NOMO-1 (cell line): ENCODE measurements around the gene LINGO3.

ENCODE experiments used
- DNase-seq, 2 experiments: peaks; one replicate each; lab custom pipeline; 2025; ENCODE audit not compliant: unreplicated experiment in 2 of 2; lab: John Stamatoyannopoulos, UW

Gene LINGO3

GRCh38 chr19:2339644-2340310 lies 31.8 kb upstream of the LINGO3 start:
- no peak for DNase-seq

GRCh38 chr19:2338751-2339643 lies 31.0 kb upstream of the LINGO3 start:
- no peak for DNase-seq

GRCh38 chr19:2338055-2338615 lies 30.2 kb upstream of the LINGO3 start:
- no peak for DNase-seq

GRCh38 chr19:2337329-2337707 lies 29.4 kb upstream of the LINGO3 start:
- no peak for DNase-seq

- DNase-seq: no peak
These were observed 28.8 kb upstream of the LINGO3 start for GRCh38 chr19:2336528-2337328.

GRCh38 chr19:2335848-2336247 lies 27.9 kb upstream of the LINGO3 start:
- no peak for DNase-seq

- DNase-seq: no peak
These were observed 27.3 kb upstream of the LINGO3 start for GRCh38 chr19:2334986-2335846.

- DNase-seq: no peak
These were observed 26.5 kb upstream of the LINGO3 start for GRCh38 chr19:2334426-2334825.

GRCh38 chr19:2333807-2334211 lies 25.9 kb upstream of the LINGO3 start:
- DNase-seq: no peak

GRCh38 chr19:2333027-2333806 lies 25.3 kb upstream of the LINGO3 start:
- no peak for DNase-seq

- DNase-seq: no peak
These were observed 24.5 kb upstream of the LINGO3 start for GRCh38 chr19:2332341-2333026.

GRCh38 chr19:2331601-2332246 lies 23.8 kb upstream of the LINGO3 start:
- DNase-seq: no peak

GRCh38 chr19:2330632-2331284 lies 22.8 kb upstream of the LINGO3 start:
- DNase-seq: no peak

- DNase-seq: no peak
These were observed 22.3 kb upstream of the LINGO3 start for GRCh38 chr19:2330255-2330631.

GRCh38 chr19:2329501-2329916 lies 21.6 kb upstream of the LINGO3 start:
- no peak for DNase-seq

GRCh38 chr19:2329149-2329478 lies 21.2 kb upstream of the LINGO3 start:
- no peak for DNase-seq

- peak; percentile 72 to 95 for DNase-seq
These were observed 20.6 kb upstream of the LINGO3 start, which contains the start of the genes LSM7 and SPPL2B for GRCh38 chr19:2328401-2329148. Gene LSM7 (minus strand): TSS chr19:2328586. CDS start chr19:2328566, 20 bp downstream. Gene SPPL2B (plus strand): TSS chr19:2328684. CDS start chr19:2328710, 26 bp downstream.
